ENCODE results near the gene ADCY2. TPM values are rescaled to one million over a fixed set of nuclear protein-coding genes. Genes with fewer than 3 reads are reported as not detected.

ADCY2 gene
- polyA plus RNA-seq, 1 of the 3 experiments (the other 2 are of a cell fraction): not detected

GRCh38 chr5:7638456-7638855 lies 242.5 kb downstream of the ADCY2 start:
- no peak overlapping the region for H3K4me2 ChIP-seq
- POLR2A ChIA-PET: no interaction called here
- WGBS (ENCODE audit: low lambda C conversion rate): 2% methylated on average over 4 of the region's 4 CpGs
- no peaks in the 10 kb centered on the region for H3F3A ChIP-seq (replicated peaks; ENCODE audit: insufficient read depth)
- H3K9me3 ChIP-seq: no peaks in the 10 kb centered on the region
- TF ChIP-seq RFX5 (IDR thresholded peaks at IDR 0.05; ENCODE audit: low read length) (no peak), TAF1 (IDR thresholded peaks at IDR 0.05; ENCODE audit: borderline replicate concordance, low read depth, low read length) (no peak), YY1 (IDR thresholded peaks at IDR 0.05; ENCODE audit: low read depth) (no peak), EP300 (IDR thresholded peaks at IDR 0.05; ENCODE audit: borderline replicate concordance in 1 of 2, low read depth in 1 of 2, low read length in 1 of 2) (no peak), USF1 (IDR thresholded peaks at IDR 0.05; ENCODE audit: borderline replicate concordance, low read depth) (no peak), FOXJ3 (CRISPR knock-in tag; IDR thresholded peaks at IDR 0.05) (no peak), MAX (IDR thresholded peaks at IDR 0.05; ENCODE audit: low read depth) (no peak), ELF1 (IDR thresholded peaks at IDR 0.05) (no peak), SMC3 (IDR thresholded peaks at IDR 0.05; ENCODE audit: low read depth, low read length) (no peak), NRF1 (IDR thresholded peaks at IDR 0.05; ENCODE audit: low read depth, low read length) (no peak), JUND (IDR thresholded peaks at IDR 0.05) (no peak), FOXM1 (IDR thresholded peaks at IDR 0.05; ENCODE audit: low read depth) (no peak), REST (IDR thresholded peaks at IDR 0.05; ENCODE audit: low read depth, low read length) (no peak), TEAD4 (IDR thresholded peaks at IDR 0.05; ENCODE audit: borderline replicate concordance, insufficient read depth) (no peak)
- H3K27ac ChIP-seq (ENCODE audit: low read depth in 2 of 2, low read length in 1 of 2): no peak overlapping the region
- H3K27me3 ChIP-seq (ENCODE audit: insufficient read depth): no peaks in the 10 kb centered on the region
- H4K20me1 ChIP-seq (ENCODE audit: insufficient read depth): no peaks in the 10 kb centered on the region
- no peak for DNase-seq
- no peaks in the 10 kb centered on the region for H3K9me2 ChIP-seq
- H3K36me3 ChIP-seq (replicated peaks in 1 of 2; ENCODE audit: control insufficient read depth in 1 of 2, insufficient read depth in 2 of 2, low read length in 1 of 2): no peaks in the 10 kb centered on the region
- no peaks in the 10 kb centered on the region for H3K79me2 ChIP-seq (ENCODE audit: insufficient read depth)
- no peak overlapping the region for H3K9ac ChIP-seq
- no peak overlapping the region; the same call in 1 of the 2 replicates for H2AFZ ChIP-seq (ENCODE audit: low read depth)
- H3K4me3 ChIP-seq (ENCODE audit: low read depth in 2 of 2, low read length in 1 of 2): no peak overlapping the region
- no peaks in the 10 kb centered on the region for H3K4me1 ChIP-seq (ENCODE audit: control insufficient read depth in 1 of 2, insufficient read depth in 2 of 2, low read depth in 1 of 2, low read length in 1 of 2)
- CTCF ChIA-PET: no interaction called here

GRCh38 chr5:7642029-7642428 lies 246.1 kb downstream of the ADCY2 start:
- H3K79me2 ChIP-seq (ENCODE audit: insufficient read depth): no peaks in the 10 kb centered on the region
- no peak overlapping the region for H2AFZ ChIP-seq (ENCODE audit: low read depth)
- no peaks in the 10 kb centered on the region for H4K20me1 ChIP-seq (ENCODE audit: insufficient read depth)
- no peaks in the 10 kb centered on the region for H3K36me3 ChIP-seq (replicated peaks in 1 of 2; ENCODE audit: control insufficient read depth in 1 of 2, insufficient read depth in 2 of 2, low read length in 1 of 2)
- no peak overlapping the region for H3K4me3 ChIP-seq (ENCODE audit: low read depth in 2 of 2, low read length in 1 of 2)
- no peak overlapping the region for H3K4me2 ChIP-seq
- H3K9ac ChIP-seq: no peak overlapping the region
- no peak overlapping the region for H3K27ac ChIP-seq (ENCODE audit: low read depth in 2 of 2, low read length in 1 of 2)
- H3K9me2 ChIP-seq: no peaks in the 10 kb centered on the region
- TF ChIP-seq YY1 (IDR thresholded peaks at IDR 0.05; ENCODE audit: low read depth) (no peak), POLR2AphosphoS5 (IDR thresholded peaks at IDR 0.05; ENCODE audit: low read depth, low read length) (no peak), FOSL2 (IDR thresholded peaks at IDR 0.05; ENCODE audit: borderline replicate concordance, low read depth) (no peak), FOXJ3 (CRISPR knock-in tag; IDR thresholded peaks at IDR 0.05) (no peak), MEF2A (IDR thresholded peaks at IDR 0.05; ENCODE audit: borderline replicate concordance, low read depth) (no peak)
- H3K4me1 ChIP-seq (ENCODE audit: control insufficient read depth in 1 of 2, insufficient read depth in 2 of 2, low read depth in 1 of 2, low read length in 1 of 2): no peaks in the 10 kb centered on the region
- H3F3A ChIP-seq (replicated peaks; ENCODE audit: insufficient read depth): no peaks in the 10 kb centered on the region
- H3K27me3 ChIP-seq (ENCODE audit: insufficient read depth): no peaks in the 10 kb centered on the region
- POLR2A ChIA-PET: no interaction called here
- no peaks in the 10 kb centered on the region for H3K9me3 ChIP-seq
- CTCF ChIA-PET: no interaction called here
- DNase-seq: no peak

Measured in SK-N-SH (cell line).